Mesenchymal stem cell (in vitro differentiated cells and primary cell): Measurements from ENCODE around the gene ARMC2.
"Not testable (repeated sequence)": the region's sequence is repeated elsewhere in the genome, so short reads cannot be mapped to it uniquely, and the experiment has no call there.

Experiments used
- DNase-seq: peaks from one replicate; pipeline ENCODE4 v3.0.0-alpha.2; 2013
- H2AFZ ChIP-seq: one replicate; pipeline ENCODE4 v1.6.1; 2013; ENCODE audit warnings: low read depth, mild to moderate bottlenecking, control low read depth, inconsistent platforms, low read length, moderate library complexity
- H2AK5ac ChIP-seq: 2 replicates; pipeline ENCODE4 v1.6.1; 2013; ENCODE audit warnings: low read length, moderate library complexity, mild to moderate bottlenecking, inconsistent platforms; ENCODE audit not compliant: severe bottlenecking
- H2BK120ac ChIP-seq: one replicate; pipeline ENCODE4 v1.6.1; 2013; ENCODE audit warnings: low read depth, mild to moderate bottlenecking, inconsistent platforms, low read length, moderate library complexity
- H2BK12ac ChIP-seq, 2 experiments: one replicate each; pipeline ENCODE4 v1.6.1; 2013; ENCODE audit warnings: inconsistent platforms in 2 of 2, low read length in 2 of 2, mild to moderate bottlenecking in 2 of 2, moderate library complexity in 2 of 2, control low read depth in 1 of 2
- H2BK15ac ChIP-seq: one replicate; pipeline ENCODE4 v1.6.1; 2013; ENCODE audit warnings: mild to moderate bottlenecking, low read depth, inconsistent platforms; ENCODE audit not compliant: poor library complexity, severe bottlenecking
- H2BK5ac ChIP-seq: 2 replicates; pipeline ENCODE4 v1.6.1; 2013; ENCODE audit warnings: low read depth, mild to moderate bottlenecking, low read length, control low read depth, inconsistent platforms; ENCODE audit not compliant: poor library complexity, severe bottlenecking
- H3K14ac ChIP-seq, 2 experiments: one replicate each; pipeline ENCODE4 v1.6.1; 2013; ENCODE audit warnings: inconsistent platforms in 2 of 2, low read length in 2 of 2, control low read depth in 1 of 2, mild to moderate bottlenecking in 1 of 2, moderate library complexity in 1 of 2
- H3K18ac ChIP-seq, 2 experiments: one replicate each; pipeline ENCODE4 v1.6.1; 2013; ENCODE audit warnings: inconsistent platforms in 2 of 2, low read length in 2 of 2, control low read depth in 1 of 2, low read depth in 1 of 2, mild to moderate bottlenecking in 1 of 2
- H3K23ac ChIP-seq, 2 experiments: one replicate each; pipeline ENCODE4 v1.6.1; 2013; ENCODE audit warnings: inconsistent platforms in 2 of 2, low read length in 2 of 2, mild to moderate bottlenecking in 2 of 2, moderate library complexity in 2 of 2, control low read depth in 1 of 2
- H3K27ac ChIP-seq: 2 replicates; pipeline ENCODE4 v1.5.1; 2013; ENCODE audit warnings: mild to moderate bottlenecking, moderate library complexity, low read length, control low read depth, inconsistent platforms; ENCODE audit not compliant: poor library complexity, severe bottlenecking
- H3K27me3 ChIP-seq, 2 experiments: 2 replicates each; pipeline versions ENCODE4 v1.6.1 to v1.7.0; 2013; ENCODE audit warnings: low read length in 2 of 2, mild to moderate bottlenecking in 2 of 2, moderate library complexity in 2 of 2, control low read depth in 1 of 2, inconsistent platforms in 1 of 2; ENCODE audit not compliant: control insufficient read depth in 1 of 2, insufficient read depth in 1 of 2
- H3K36me3 ChIP-seq, 2 experiments: 2 replicates each; pipeline versions ENCODE4 v1.6.1 to v1.7.0; 2013; ENCODE audit warnings: low read length in 2 of 2, control low read depth in 1 of 2, inconsistent platforms in 1 of 2, low read depth in 1 of 2, mild to moderate bottlenecking in 1 of 2; ENCODE audit not compliant: insufficient read depth in 2 of 2, control insufficient read depth in 1 of 2
- H3K4ac ChIP-seq, 2 experiments: one replicate each; pipeline ENCODE4 v1.6.1; 2013; ENCODE audit warnings: inconsistent platforms in 2 of 2, low read length in 2 of 2, mild to moderate bottlenecking in 2 of 2, moderate library complexity in 2 of 2, control low read depth in 1 of 2, low read depth in 1 of 2
- H3K4me1 ChIP-seq: 2 replicates; pipeline ENCODE4 v1.6.1; 2013; ENCODE audit warnings: low read depth, low read length, control low read depth; ENCODE audit not compliant: control insufficient read depth, insufficient read depth
- H3K4me2 ChIP-seq: 2 replicates; pipeline ENCODE4 v1.6.1; 2013; ENCODE audit warnings: low read length, mild to moderate bottlenecking, inconsistent platforms; ENCODE audit not compliant: poor library complexity, severe bottlenecking
- H3K4me3 ChIP-seq, 2 experiments: 2 replicates each; pipeline versions ENCODE4 v1.5.1 to v1.7.0; 2013; ENCODE audit warnings: low read length in 2 of 2, mild to moderate bottlenecking in 2 of 2, control low read depth in 1 of 2, low read depth in 1 of 2; ENCODE audit not compliant: insufficient read depth in 1 of 2
- H3K79me1 ChIP-seq: replicated peaks from 2 replicates; pipeline ENCODE4 v1.6.1; 2013; ENCODE audit warnings: mild to moderate bottlenecking, control low read depth, low read length, inconsistent platforms; ENCODE audit not compliant: poor library complexity, severe bottlenecking
- H3K9ac ChIP-seq: 2 replicates; pipeline ENCODE4 v1.7.0; 2013; ENCODE audit warnings: mild to moderate bottlenecking, low read length, moderate library complexity
- H3K9me3 ChIP-seq: 2 replicates; pipeline ENCODE4 v1.7.0; 2013; ENCODE audit warnings: mild to moderate bottlenecking, low read length; ENCODE audit not compliant: control insufficient read depth
- H4K8ac ChIP-seq: one replicate; pipeline ENCODE4 v1.6.1; 2013; ENCODE audit warnings: inconsistent platforms, mild to moderate bottlenecking, low read length, moderate library complexity
- H4K91ac ChIP-seq: one replicate; pipeline ENCODE4 v1.6.1; 2013; ENCODE audit warnings: mild to moderate bottlenecking, low read length, inconsistent platforms
- WGBS: methylation state at CpG from one replicate; pipeline ENCODE4 v1.1.7; 2013; ENCODE audit warnings: mixed read lengths; 5-methylcytosine and 5-hydroxymethylcytosine counted together

ARMC2 gene

DNA sequence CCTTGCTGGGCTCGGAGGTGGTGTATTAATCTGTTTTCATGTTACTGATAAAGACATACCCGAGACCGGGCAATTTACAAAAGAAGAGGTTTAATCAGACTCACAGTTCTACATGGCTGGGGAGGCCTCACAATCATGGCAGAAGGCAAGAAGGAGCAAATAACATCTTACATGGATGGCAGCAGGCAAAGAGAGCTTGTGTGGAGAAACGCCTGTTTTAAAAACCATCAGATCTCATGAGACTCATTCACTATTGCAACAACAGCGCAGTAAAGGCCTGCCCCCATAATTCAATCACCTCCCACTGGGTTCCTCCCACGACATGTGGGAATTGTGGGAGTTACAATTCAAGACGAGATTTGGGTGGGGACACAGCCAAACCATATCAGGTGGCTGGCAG is 30.9 kb upstream of the ARMC2 start:
- not testable (repeated sequence) for H2BK15ac ChIP-seq, H3K9me3 ChIP-seq, H3K36me3 ChIP-seq, H3K23ac ChIP-seq, H3K79me1 ChIP-seq, DNase-seq, H2AFZ ChIP-seq, H2BK12ac ChIP-seq, H3K27ac ChIP-seq, H3K18ac ChIP-seq, H3K4ac ChIP-seq, H3K9ac ChIP-seq, H2AK5ac ChIP-seq, H3K4me3 ChIP-seq, H3K4me1 ChIP-seq, H4K8ac ChIP-seq, H3K14ac ChIP-seq, H3K4me2 ChIP-seq, H4K91ac ChIP-seq, H2BK120ac ChIP-seq, H2BK5ac ChIP-seq, H3K27me3 ChIP-seq
- WGBS = 84% methylated on average over 7 of the region's 7 CpGs

DNA sequence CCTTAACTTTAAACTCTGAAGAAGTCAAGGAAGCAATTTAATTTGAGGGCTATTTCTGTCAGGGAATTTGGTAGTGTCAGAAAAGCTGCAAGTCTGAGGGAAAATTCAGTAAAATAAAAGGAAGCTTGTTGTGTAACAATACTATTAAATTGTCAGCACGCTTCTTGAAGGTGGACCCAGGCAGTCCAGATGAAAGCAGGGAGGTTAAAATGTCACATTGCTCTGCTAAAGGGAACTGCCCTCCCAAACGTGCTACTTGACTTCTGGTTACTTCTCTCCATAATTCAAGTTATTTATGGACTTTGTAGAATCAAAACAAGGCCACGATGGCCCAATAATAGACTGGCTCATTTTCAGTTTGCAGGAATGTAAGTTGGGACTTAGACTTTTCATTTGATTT is 28.2 kb upstream of the ARMC2 start:
- no peak for DNase-seq
- 86% methylated on average over 1 of the region's 3 CpGs for WGBS
- Histone ChIP-seq H4K8ac (no peak overlapping the region), H2AK5ac (no peak overlapping the region), H3K9ac (no peak overlapping the region), H3K36me3 (no peaks in the 10 kb centered on the region), H2BK120ac (no peak overlapping the region), H2AFZ (no peak overlapping the region), H3K4me1 (no peaks in the 10 kb centered on the region), H3K4ac (no peak overlapping the region), H4K91ac (no peak overlapping the region), H3K27me3 (no peaks in the 10 kb centered on the region), H2BK5ac (no peak overlapping the region), H3K4me2 (no peak overlapping the region), H3K18ac (no peak overlapping the region), H3K23ac (no peak overlapping the region), H3K14ac (no peak overlapping the region), H2BK12ac (no peak overlapping the region), H2BK15ac (no peak overlapping the region), H3K4me3 (no peak overlapping the region), H3K27ac (no peak overlapping the region), H3K9me3 (peaks cover 15% of the 10 kb centered on the region), H3K79me1 (no peaks in the 10 kb centered on the region)

DNA sequence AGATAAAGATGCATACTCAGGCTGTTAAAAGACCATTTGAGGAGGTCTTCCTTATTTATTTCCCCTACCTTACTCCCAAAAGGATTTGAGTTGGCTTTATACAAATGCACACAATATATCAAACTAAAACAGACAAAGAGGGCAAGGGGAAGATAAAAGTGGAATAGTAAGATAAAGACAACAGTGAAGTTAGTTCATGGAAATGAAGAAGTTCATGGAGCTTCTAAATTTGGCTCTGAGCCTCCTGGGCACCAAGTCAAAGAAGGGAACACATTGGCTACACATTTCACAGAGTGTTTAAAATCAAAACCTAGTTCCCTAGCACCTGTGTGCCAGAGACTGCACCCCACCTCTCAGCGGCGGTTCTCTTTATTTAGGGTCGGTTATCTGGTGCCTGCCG is 25.8 kb upstream of the ARMC2 start:
- H3K9me3 ChIP-seq = peaks cover 31% of the 10 kb centered on the region
- H3K27me3 ChIP-seq = no peaks in the 10 kb centered on the region
- no peaks in the 10 kb centered on the region for H3K4me1 ChIP-seq
- H3K4me2 ChIP-seq = no peak overlapping the region
- no peaks in the 10 kb centered on the region for H3K79me1 ChIP-seq
- no peak for DNase-seq
- no peak overlapping the region for H3K4me3 ChIP-seq
- no peak overlapping the region for H2AFZ ChIP-seq
- no peak overlapping the region for H3K14ac ChIP-seq
- H2BK5ac ChIP-seq = no peak overlapping the region
- H4K8ac ChIP-seq = no peak overlapping the region
- no peak overlapping the region for H2BK15ac ChIP-seq
- no peak overlapping the region for H2AK5ac ChIP-seq
- H3K18ac ChIP-seq = no peak overlapping the region
- no peak overlapping the region for H3K4ac ChIP-seq
- no peak overlapping the region for H4K91ac ChIP-seq
- no peak overlapping the region for H3K9ac ChIP-seq
- H3K27ac ChIP-seq = no peak overlapping the region
- 82% methylated on average over 4 of the region's 4 CpGs for WGBS
- no peak overlapping the region for H2BK120ac ChIP-seq
- H3K36me3 ChIP-seq = no peaks in the 10 kb centered on the region
- no peak overlapping the region for H3K23ac ChIP-seq
- no peak overlapping the region for H2BK12ac ChIP-seq

DNA sequence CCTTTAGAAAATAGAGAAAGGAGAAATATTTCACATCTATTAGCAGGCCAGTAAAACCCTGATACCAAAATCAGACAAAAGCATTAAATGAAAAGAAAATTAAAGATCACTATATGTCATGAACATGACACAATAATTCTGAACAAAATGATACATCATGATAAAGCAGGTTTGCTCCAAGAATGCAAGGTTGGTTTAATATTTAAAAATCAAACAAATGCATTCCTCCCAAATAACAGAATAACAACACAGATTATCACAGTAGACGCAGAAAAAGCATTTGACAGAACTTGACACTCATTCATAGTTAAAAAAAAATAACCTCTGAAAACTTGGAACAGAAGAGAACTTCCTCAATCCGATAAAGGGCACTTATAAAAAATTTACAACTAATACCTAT is 22.9 kb upstream of the ARMC2 start:
- no peaks in the 10 kb centered on the region for H3K27me3 ChIP-seq

More for the DNA sequence above, 22.9 kb upstream of the ARMC2 start:
- Histone ChIP-seq H3K36me3 (no peaks in the 10 kb centered on the region), H3K79me1 (no peaks in the 10 kb centered on the region), H3K9me3 (peaks cover 26% of the 10 kb centered on the region), H3K27ac (no peak overlapping the region), H3K14ac (no peak overlapping the region), H2AFZ (no peak overlapping the region), H2AK5ac (no peak overlapping the region), H4K8ac (no peak overlapping the region), H2BK12ac (no peak overlapping the region), H3K18ac (no peak overlapping the region), H3K4me3 (no peak overlapping the region), H2BK5ac (no peak overlapping the region), H2BK120ac (no peak overlapping the region), H3K23ac (no peak overlapping the region), H3K4me2 (no peak overlapping the region), H3K9ac (no peak overlapping the region), H2BK15ac (no peak overlapping the region), H3K4ac (no peak overlapping the region), H3K4me1 (peaks cover under 1% of the 10 kb centered on the region), H4K91ac (no peak overlapping the region)
- no peak for DNase-seq
- WGBS = 79% methylated on average over 1 of the region's 2 CpGs
